T-cell (primary cell): Measurements from ENCODE around the gene RTN4RL1. TPM values are rescaled to one million over a fixed set of nuclear protein-coding genes. Genes with fewer than 3 reads are reported as not detected.

Experiments
- ATAC-seq, 4 experiments: fragments of 200-7000 bp in 3 of 4; fragments of 150-1000 bp in 1 of 4; cut with Tn5 transposase; replicated peaks in 1 of 4; 1 replicate in 3 of 4; 2 replicates in 1 of 4; pipeline ENCODE4 v1.10.0; 2021; ENCODE audit warnings: moderate library complexity in 3 of 4, mild to moderate bottlenecking in 2 of 4, moderate number of reproducible peaks in 1 of 4
- CTCF ChIA-PET, 2 donors: fragments of 300-600 bp; sonication (Branson Sonifier 250); formaldehyde crosslinking; loops; one replicate each; lab custom pipeline; 2022; ENCODE audit warnings: antibody characterized with exemption in 2 of 2; lab: Charles Lee
- POLR2A ChIA-PET, 2 donors: fragments of 300-600 bp; sonication (Branson Sonifier 250); formaldehyde crosslinking; loops; one replicate each; lab custom pipeline; 2022; ENCODE audit warnings: antibody characterized with exemption in 2 of 2; lab: Charles Lee
- DNase-seq, 35 experiments: peaks; one replicate each; pipeline versions ENCODE4 v3.0.0 to v3.0.0-alpha.2; 2013 to 2023
- H3K27ac ChIP-seq: one replicate; pipeline ENCODE4 v1.5.1; 2013; ENCODE audit warnings: low read length
- H3K27me3 ChIP-seq, 2 experiments: replicated peaks in 1 of 2; 1 replicate in 1 of 2; 2 replicates in 1 of 2; pipeline versions ENCODE4 v1.6.1 to v1.7.0; 2013; ENCODE audit warnings: low read length in 1 of 2, mixed read lengths in 1 of 2; ENCODE audit not compliant: control insufficient read depth in 2 of 2, insufficient read depth in 2 of 2; ENCODE audit errors: extremely low read depth in 1 of 2
- H3K36me3 ChIP-seq, 2 donors: 1 replicate in 1 of 2; 2 replicates in 1 of 2; pipeline versions ENCODE4 v1.6.1 to v1.7.0; 2013; ENCODE audit warnings: low read length in 1 of 2; ENCODE audit not compliant: control insufficient read depth in 2 of 2, insufficient read depth in 1 of 2; ENCODE audit errors: extremely low read depth in 1 of 2
- H3K4me1 ChIP-seq, 2 experiments: 1 replicate in 1 of 2; 2 replicates in 1 of 2; pipeline versions ENCODE4 v1.6.1 to v1.7.0; 2013; ENCODE audit warnings: low read length in 2 of 2, mixed read lengths in 1 of 2; ENCODE audit not compliant: insufficient read depth in 2 of 2, control insufficient read depth in 1 of 2; ENCODE audit errors: extremely low read depth in 1 of 2
- H3K4me3 ChIP-seq, 2 donors: 1 replicate in 1 of 2; 2 replicates in 1 of 2; pipeline versions ENCODE4 v1.5.1 to v1.7.0; 2013; ENCODE audit warnings: mild to moderate bottlenecking in 2 of 2, low read length in 1 of 2, moderate library complexity in 1 of 2; ENCODE audit not compliant: control insufficient read depth in 1 of 2; ENCODE audit errors: extremely low read depth in 1 of 2
- H3K9me3 ChIP-seq: 2 replicates; pipeline ENCODE4 v1.7.0; 2013
- H3K27ac Mint-ChIP-seq, 2 donors: one replicate each; pipeline ENCODE4 v1.8.0; 2020 to 2021; ENCODE audit warnings: mild to moderate bottlenecking in 2 of 2, mixed read lengths in 2 of 2
- H3K27me3 Mint-ChIP-seq, 2 donors: one replicate each; pipeline ENCODE4 v1.8.0; 2021 to 2022; ENCODE audit warnings: mixed read lengths in 2 of 2
- H3K36me3 Mint-ChIP-seq: one replicate; pipeline ENCODE4 v1.8.0; 2021; ENCODE audit warnings: mixed read lengths
- H3K4me1 Mint-ChIP-seq, 3 donors: one replicate each; pipeline ENCODE4 v1.8.0; 2020 to 2022; ENCODE audit warnings: mixed read lengths in 3 of 3, mild to moderate bottlenecking in 1 of 3
- H3K4me3 Mint-ChIP-seq, 3 donors: one replicate each; pipeline ENCODE4 v1.8.0; 2020 to 2022; ENCODE audit warnings: mild to moderate bottlenecking in 3 of 3, mixed read lengths in 3 of 3, moderate library complexity in 3 of 3
- H3K9me3 Mint-ChIP-seq, 3 donors: one replicate each; pipeline ENCODE4 v1.8.0; 2020 to 2022; ENCODE audit warnings: mixed read lengths in 3 of 3
- WGBS: methylation state at CpG from one replicate; pipeline ENCODE4 v1.1.5; 2013; ENCODE audit warnings: missing lambda C conversion rate; ENCODE audit not compliant: insufficient coverage; 5-methylcytosine and 5-hydroxymethylcytosine counted together
- total RNA-seq, 35 experiments: library from RNA in 6 of 35; stranded (reverse) in 6 of 35; fragments of 120-200 nt in 1 of 35; gene quantifications; one replicate each; pipeline versions ENCODE4 v1.2.1 to v1.2.4 and lab custom pipeline; 2013 to 2026

RTN4RL1 gene
- total RNA-seq, 5 donors from 2014 or later (not counting 1 experiment from before 2014, with no cell fraction given) = 0.43 to 1.1 (median 0.63) TPM

- H3K4me3 Mint-ChIP-seq = no peak overlapping the region
- POLR2A ChIA-PET = no interaction called here
- no peaks in the 10 kb centered on the region for H3K9me3 Mint-ChIP-seq
- Histone ChIP-seq H3K9me3 (no peaks in the 10 kb centered on the region), H3K4me3 (no peak overlapping the region), H3K27ac (no peak overlapping the region), H3K27me3 (peaks cover 0 to 13% of the 10 kb centered on the region in 2 experiments), H3K4me1 (no peaks in the 10 kb centered on the region), H3K36me3 (no peaks in the 10 kb centered on the region)
- ATAC-seq (no peak), DNase-seq (no peak)
- no peaks in the 10 kb centered on the region for H3K27me3 Mint-ChIP-seq
- WGBS = 73% methylated on average over 7 of the region's 12 CpGs
- H3K4me1 Mint-ChIP-seq = no peaks in the 10 kb centered on the region
- no peak overlapping the region for H3K27ac Mint-ChIP-seq
- no peaks in the 10 kb centered on the region for H3K36me3 Mint-ChIP-seq
- CTCF ChIA-PET = no interaction called here
Observed at GRCh38 chr17:1951920-1952319, 73.2 kb downstream of the RTN4RL1 start.

GRCh38 chr17:1949754-1950153 is 75.4 kb downstream of the RTN4RL1 start:
- H3K9me3 Mint-ChIP-seq = no peaks in the 10 kb centered on the region
- Histone ChIP-seq H3K27ac (no peak overlapping the region), H3K27me3 (peaks cover 0 to 9% of the 10 kb centered on the region in 2 experiments), H3K36me3 (no peaks in the 10 kb centered on the region), H3K4me1 (no peaks in the 10 kb centered on the region), H3K9me3 (no peaks in the 10 kb centered on the region), H3K4me3 (no peak overlapping the region)
- no peaks in the 10 kb centered on the region for H3K36me3 Mint-ChIP-seq
- CTCF ChIA-PET = no interaction called here
- ATAC-seq (no peak), DNase-seq (no peak)
- POLR2A ChIA-PET = no interaction called here
- H3K4me1 Mint-ChIP-seq = peaks cover 0 to 7% (median 0%) of the 10 kb centered on the region in 3 donors
- H3K4me3 Mint-ChIP-seq = no peak overlapping the region
- 66% methylated on average over 5 of the region's 5 CpGs for WGBS
- H3K27ac Mint-ChIP-seq = no peak overlapping the region
- no peaks in the 10 kb centered on the region for H3K27me3 Mint-ChIP-seq

- Mint-ChIP-seq H3K4me3 (no peak overlapping the region), H3K27me3 (no peaks in the 10 kb centered on the region), H3K9me3 (no peaks in the 10 kb centered on the region), H3K36me3 (no peaks in the 10 kb centered on the region), H3K27ac (no peak overlapping the region), H3K4me1 (peaks cover 0 to 7% (median 0%) of the 10 kb centered on the region in 3 donors)
- no peaks in the 10 kb centered on the region for H3K4me1 ChIP-seq
- H3K4me3 ChIP-seq = no peak overlapping the region
- DNase-seq = no peak
- POLR2A ChIA-PET = no interaction called here
- CTCF ChIA-PET = no interaction called here
- H3K27ac ChIP-seq = no peak overlapping the region
- no peaks in the 10 kb centered on the region for H3K9me3 ChIP-seq
- ATAC-seq = no peak
- H3K36me3 ChIP-seq = no peaks in the 10 kb centered on the region
- 81% methylated on average over 5 of the region's 14 CpGs for WGBS
- peaks cover 0 to 9% of the 10 kb centered on the region in 2 experiments for H3K27me3 ChIP-seq
Observed at GRCh38 chr17:1948517-1948825, 76.7 kb downstream of the RTN4RL1 start.

- H3K4me1 Mint-ChIP-seq = peaks cover 0 to 7% (median 0%) of the 10 kb centered on the region in 3 donors
- H3K36me3 Mint-ChIP-seq = no peaks in the 10 kb centered on the region
- CTCF ChIA-PET = no interaction called here
- DNase-seq (no peak), ATAC-seq (no peak)
- 92% methylated on average over 20 of the region's 22 CpGs for WGBS
- H3K27ac Mint-ChIP-seq = no peak overlapping the region
- no peaks in the 10 kb centered on the region for H3K9me3 ChIP-seq
- H3K27me3 Mint-ChIP-seq = no peaks in the 10 kb centered on the region
- H3K9me3 Mint-ChIP-seq = no peaks in the 10 kb centered on the region
- no peak overlapping the region for H3K27ac ChIP-seq
- H3K4me1 ChIP-seq = no peaks in the 10 kb centered on the region
- POLR2A ChIA-PET = no interaction called here
- no peak overlapping the region for H3K4me3 ChIP-seq
- H3K4me3 Mint-ChIP-seq = no peak overlapping the region
- peaks cover 0 to 9% of the 10 kb centered on the region in 2 experiments for H3K27me3 ChIP-seq
- no peaks in the 10 kb centered on the region for H3K36me3 ChIP-seq
Observed at GRCh38 chr17:1947743-1948516, 77.2 kb downstream of the RTN4RL1 start.

- WGBS = 91% methylated on average over 15 of the region's 22 CpGs
- ChIA-PET POLR2A (no interaction called here), CTCF (no interaction called here)
- no peak overlapping the region for H3K27ac ChIP-seq
- no peak overlapping the region for H3K27ac Mint-ChIP-seq
- DNase-seq = no peak
- H3K4me1 Mint-ChIP-seq = peaks cover 0 to 7% (median 0%) of the 10 kb centered on the region in 3 donors
- H3K36me3 ChIP-seq = no peaks in the 10 kb centered on the region
- H3K27me3 ChIP-seq = peaks cover 0 to 11% of the 10 kb centered on the region in 2 experiments
- H3K27me3 Mint-ChIP-seq = no peaks in the 10 kb centered on the region
- H3K4me3 ChIP-seq = no peak overlapping the region
- H3K36me3 Mint-ChIP-seq = no peaks in the 10 kb centered on the region
- H3K4me3 Mint-ChIP-seq = no peak overlapping the region
- ATAC-seq = no peak
- H3K4me1 ChIP-seq = no peaks in the 10 kb centered on the region
- no peaks in the 10 kb centered on the region for H3K9me3 ChIP-seq
- no peaks in the 10 kb centered on the region for H3K9me3 Mint-ChIP-seq
Observed at GRCh38 chr17:1947229-1947742, 77.8 kb downstream of the RTN4RL1 start.

GRCh38 chr17:1946021-1946932 is 78.9 kb downstream of the RTN4RL1 start:
- ChIA-PET POLR2A (no interaction called here), CTCF (no interaction called here)
- Mint-ChIP-seq H3K36me3 (no peaks in the 10 kb centered on the region), H3K27me3 (no peaks in the 10 kb centered on the region), H3K9me3 (no peaks in the 10 kb centered on the region), H3K4me1 (peaks cover 0 to 7% (median 0%) of the 10 kb centered on the region in 3 donors), H3K27ac (no peak overlapping the region), H3K4me3 (no peak overlapping the region)
- no peak overlapping the region for H3K27ac ChIP-seq
- H3K9me3 ChIP-seq = no peaks in the 10 kb centered on the region
- H3K36me3 ChIP-seq = no peaks in the 10 kb centered on the region
- DNase-seq (no peak), ATAC-seq (no peak)
- H3K27me3 ChIP-seq = peaks cover 0 to 12% of the 10 kb centered on the region in 2 experiments
- 88% methylated on average over 19 of the region's 20 CpGs for WGBS
- no peak overlapping the region for H3K4me3 ChIP-seq
- no peaks in the 10 kb centered on the region for H3K4me1 ChIP-seq
